Spleen (tissue), 11 donors: ENCODE data around the gene ENTR1. TPM values are rescaled to one million over a fixed set of nuclear protein-coding genes. Genes with fewer than 3 reads are reported as not detected.

Experiments
- DNase-seq: peaks from one replicate; pipeline ENCODE4 v3.0.0-alpha.2; 2020
- H3K27ac ChIP-seq, 8 donors: fragments of 200-600 bp; sonication (generic) in 7 of 8; 1 replicate in 4 of 8; 2 replicates in 4 of 8; pipeline versions ENCODE4 v1.5.0 to v1.8.0; 2016 to 2021; ENCODE audit warnings: inconsistent platforms in 4 of 8, mild to moderate bottlenecking in 4 of 8, moderate library complexity in 1 of 8
- H3K27me3 ChIP-seq, 7 donors: fragments of 200-600 bp; sonication (generic) in 6 of 7; replicated peaks in 1 of 7; 1 replicate in 4 of 7; 2 replicates in 3 of 7; pipeline versions ENCODE4 v1.5.0 to v1.8.0; 2016 to 2021; ENCODE audit warnings: inconsistent platforms in 3 of 7, mild to moderate bottlenecking in 1 of 7
- H3K36me3 ChIP-seq, 6 donors: fragments of 200-600 bp; sonication (generic) in 5 of 6; 1 replicate in 4 of 6; 2 replicates in 2 of 6; pipeline versions ENCODE4 v1.5.0 to v1.8.0; 2016 to 2021; ENCODE audit warnings: inconsistent platforms in 2 of 6
- H3K4me1 ChIP-seq, 6 donors: fragments of 200-600 bp; sonication (generic) in 5 of 6; 1 replicate in 3 of 6; 2 replicates in 3 of 6; pipeline versions ENCODE4 v1.5.0 to v1.8.0; 2016 to 2021; ENCODE audit warnings: inconsistent platforms in 3 of 6
- H3K4me3 ChIP-seq, 8 donors: fragments of 200-600 bp; sonication (generic) in 7 of 8; 1 replicate in 4 of 8; 2 replicates in 4 of 8; pipeline versions ENCODE4 v1.5.0 to v1.8.0; 2016 to 2021; ENCODE audit warnings: inconsistent platforms in 4 of 8, mild to moderate bottlenecking in 4 of 8, moderate library complexity in 2 of 8
- H3K9me3 ChIP-seq, 8 donors: fragments of 200-600 bp; sonication (generic) in 7 of 8; 1 replicate in 4 of 8; 2 replicates in 4 of 8; pipeline versions ENCODE4 v1.5.0 to v1.8.0; 2016 to 2021; ENCODE audit warnings: inconsistent platforms in 4 of 8
- CTCF ChIP-seq, 11 experiments: fragments of 200-600 bp in 7 of 11; fragments of 450-650 bp in 4 of 11; sonication (generic) in 4 of 11; IDR thresholded peaks in 8 of 11; conservative IDR thresholded peaks in 3 of 11; 1 replicate in 7 of 11; 2 replicates in 4 of 11; pipeline versions ENCODE4 v1.4.0 to v1.8.0; 2016 to 2021; ENCODE audit warnings: antibody characterized with exemption in 11 of 11, inconsistent platforms in 4 of 11, mild to moderate bottlenecking in 1 of 11
- POLR2A ChIP-seq, 3 donors: fragments of 450-650 bp; IDR thresholded peaks; one replicate each; pipeline ENCODE4 v1.5.1; 2017; ENCODE audit warnings: antibody characterized with exemption in 3 of 3, mild to moderate bottlenecking in 1 of 3
- POLR2AphosphoS5 ChIP-seq, 3 donors: sonication (generic); formaldehyde crosslinking; IDR thresholded peaks; one replicate each; pipeline ENCODE4 v1.5.1; 2017; ENCODE audit warnings: antibody characterized with exemption in 3 of 3
- WGBS, 5 donors: extraction: QIAGEN DNeasy Blood & Tissue Kit in 3 of 5; methylation state at CpG; one replicate each; pipeline versions ENCODE4 v1.1.5 to v1.1.7; 2013 to 2018; 5-methylcytosine and 5-hydroxymethylcytosine counted together
- intact Hi-C: fragments of 100-400 bp; cut with DNase I; formaldehyde crosslinking; loops from one replicate; pipeline ENCODE4 v1.15.0; 2023; ENCODE audit warnings: low total_unique reads
- polyA plus RNA-seq, 3 donors: library from polyadenylated mRNA; stranded (reverse); fragments of 200-250 nt; gene quantifications; one replicate each; pipeline ENCODE4 v1.2.1, GENCODE V29; 2013
- total RNA-seq, 7 donors: library from RNA; depleted of rRNA in 3 of 7; stranded (reverse); fragments of >200 nt in 3 of 7; fragmentation: NEBNext Ultra II Directional in 4 of 7; extraction: Animal tissue kit (Norgen Biotek cat#: 25700) in 4 of 7; gene quantifications; one replicate each; pipeline versions ENCODE4 v1.1.0 to v1.2.1, GENCODE V29; 2016 to 2021
- donor health status: healthy with polysubstance abuse.
- donor health status: DM: no; HTN: no; CAD: no; lungs with moderate emphysema.
- donor health status: DM: no; HTN: no; CAD: no.
- donor health status: Bipolar disorder and iron deficiency.
- donor health status: healthy.
- donor health status: DM: no; HTN: no; CAD: no.
- donor health status: DM: yes; HTN: yes; CAD: no.

Gene ENTR1
- total and polyA plus RNA-seq, 10 donors = 38.5 to 78.5 (median 61.0) TPM

DNA sequence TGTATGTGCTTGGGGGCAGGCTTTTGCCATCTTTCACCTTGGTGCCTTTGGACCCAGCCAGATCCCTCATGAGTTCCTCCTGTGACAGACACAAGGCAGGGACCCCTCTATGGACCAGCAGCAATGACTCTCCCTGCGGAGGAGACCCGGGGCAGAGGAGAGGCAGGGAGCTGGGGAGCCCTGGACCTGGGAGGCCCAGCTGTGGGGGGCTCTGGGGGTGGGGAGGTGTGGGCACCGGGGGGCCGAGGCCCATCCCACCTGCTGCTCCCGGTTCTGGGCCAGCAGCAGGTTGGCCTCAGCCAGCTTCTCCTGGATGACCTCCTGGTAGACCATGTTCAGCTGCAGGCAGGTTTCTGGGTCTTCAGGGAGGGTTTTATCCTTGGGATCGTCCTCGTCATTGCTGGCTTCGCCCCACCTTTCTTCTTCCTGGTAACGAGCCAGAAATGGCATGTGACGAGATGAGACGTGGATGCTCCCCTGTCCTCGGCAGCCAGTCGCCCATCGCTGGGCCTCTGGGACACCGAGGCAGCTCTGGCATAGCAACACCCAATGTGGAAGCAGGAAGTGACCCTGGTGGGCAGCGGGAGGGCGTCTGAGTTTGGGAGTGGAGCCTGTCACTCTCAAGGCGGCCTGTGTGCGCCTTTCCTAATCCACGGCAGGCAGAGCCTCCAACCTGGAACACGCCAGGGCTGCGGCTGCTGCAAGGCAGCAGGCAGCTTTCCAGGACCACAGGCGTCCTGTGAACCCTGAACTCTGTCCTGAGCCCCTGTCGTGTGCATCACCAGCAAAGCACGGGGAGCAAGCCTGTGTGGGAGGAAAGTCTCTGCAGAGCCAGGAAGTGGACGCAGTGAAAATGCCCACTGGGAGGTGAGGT is 14.8 kb downstream of the ENTR1 start:
- H3K27ac ChIP-seq = no peak overlapping the region
- peaks cover 13 to 29% (median 22%) of the 10 kb centered on the region in 6 donors for H3K4me1 ChIP-seq
- TF ChIP-seq POLR2A (IDR thresholded peaks at IDR 0.05) (no peak), POLR2AphosphoS5 (IDR thresholded peaks at IDR 0.05) (peak in 1 of 3 donors; percentile 22)
- H3K4me3 ChIP-seq = no peak overlapping the region
- no peaks in the 10 kb centered on the region for H3K27me3 ChIP-seq
- WGBS, 5 donors = 89 to 93% (median 90%) methylated on average over 21 to 26 of the region's 26 CpGs
- DNase-seq = no peak
- no peaks in the 10 kb centered on the region for H3K9me3 ChIP-seq
- intact Hi-C loops = no loop called here
- peaks cover 0 to 77% (median 66%) of the 10 kb centered on the region in 6 donors for H3K36me3 ChIP-seq

- intact Hi-C loops = no loop called here
- H3K36me3 ChIP-seq = peaks cover 0 to 83% (median 67%) of the 10 kb centered on the region in 6 donors
- H3K27me3 ChIP-seq = no peaks in the 10 kb centered on the region
- no peaks in the 10 kb centered on the region for H3K9me3 ChIP-seq
- H3K27ac ChIP-seq = no peak overlapping the region
- DNase-seq = no peak
- H3K4me1 ChIP-seq = peaks cover 10 to 23% (median 17%) of the 10 kb centered on the region in 6 donors
- 73 to 88% (median 85%) methylated on average over 5 to 13 of the region's 13 CpGs for WGBS, 5 donors
- TF ChIP-seq CTCF (IDR thresholded peaks at IDR 0.05 in 8 of 11, conservative IDR thresholded peaks at IDR 0.05 in 3 of 11) = no peak
- no peak for TF ChIP-seq POLR2A (IDR thresholded peaks at IDR 0.05)
- TF ChIP-seq POLR2AphosphoS5 (IDR thresholded peaks at IDR 0.05) = no peak
- no peak overlapping the region for H3K4me3 ChIP-seq
These were observed 15.4 kb downstream of the ENTR1 start for GRCh38 chr9:136395020-136395340.

DNA sequence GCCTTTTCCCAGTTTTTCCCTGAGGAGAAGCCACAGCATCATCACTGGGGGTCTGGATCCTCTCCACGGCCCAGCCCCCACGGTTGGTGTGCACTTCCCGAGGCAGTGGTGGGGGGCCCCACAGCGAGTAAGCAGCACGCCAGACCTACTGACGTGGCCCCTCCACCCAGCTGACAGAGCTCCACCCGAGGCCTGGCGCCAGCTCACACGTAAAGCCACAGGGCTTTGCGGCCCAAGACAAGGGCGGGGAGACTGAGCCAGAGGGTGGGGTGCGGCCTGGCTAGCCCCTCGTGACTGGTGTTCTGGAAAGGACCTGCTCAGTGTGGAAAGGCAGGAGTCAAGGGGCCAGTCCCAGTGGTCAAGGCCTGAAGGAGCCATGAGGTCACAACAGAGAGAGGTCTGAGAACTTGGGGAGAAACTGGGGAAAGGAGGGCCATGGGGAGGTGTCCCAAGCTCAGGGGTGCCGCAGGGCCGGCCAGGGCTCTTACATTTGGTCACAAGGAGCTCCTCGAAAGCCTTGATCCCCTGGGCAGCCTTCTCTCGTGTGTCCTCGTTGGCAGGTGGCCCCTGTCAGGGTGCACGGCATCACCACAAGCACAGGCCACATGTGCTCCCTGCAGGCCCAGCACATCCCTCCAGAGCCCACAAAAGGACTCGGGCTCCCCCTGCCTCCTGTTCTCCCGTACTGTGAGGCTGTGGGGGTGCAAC is 15.9 kb downstream of the ENTR1 start:
- H3K9me3 ChIP-seq = no peaks in the 10 kb centered on the region
- WGBS, 5 donors = 92 to 96% (median 94%) methylated on average over 12 to 21 of the region's 21 CpGs
- intact Hi-C loops = no loop called here
- H3K4me1 ChIP-seq = peaks cover 10 to 18% (median 14%) of the 10 kb centered on the region in 6 donors
- H3K27me3 ChIP-seq = no peaks in the 10 kb centered on the region
- H3K27ac ChIP-seq = no peak overlapping the region
- TF ChIP-seq CTCF (IDR thresholded peaks at IDR 0.05 in 8 of 11, conservative IDR thresholded peaks at IDR 0.05 in 3 of 11) = no peak
- TF ChIP-seq POLR2AphosphoS5 (IDR thresholded peaks at IDR 0.05) = peak in 1 of 3 donors; percentile 14
- no peak for TF ChIP-seq POLR2A (IDR thresholded peaks at IDR 0.05)
- H3K36me3 ChIP-seq = peaks cover 0 to 88% (median 73%) of the 10 kb centered on the region in 6 donors
- no peak for DNase-seq
- no peak overlapping the region for H3K4me3 ChIP-seq

DNA sequence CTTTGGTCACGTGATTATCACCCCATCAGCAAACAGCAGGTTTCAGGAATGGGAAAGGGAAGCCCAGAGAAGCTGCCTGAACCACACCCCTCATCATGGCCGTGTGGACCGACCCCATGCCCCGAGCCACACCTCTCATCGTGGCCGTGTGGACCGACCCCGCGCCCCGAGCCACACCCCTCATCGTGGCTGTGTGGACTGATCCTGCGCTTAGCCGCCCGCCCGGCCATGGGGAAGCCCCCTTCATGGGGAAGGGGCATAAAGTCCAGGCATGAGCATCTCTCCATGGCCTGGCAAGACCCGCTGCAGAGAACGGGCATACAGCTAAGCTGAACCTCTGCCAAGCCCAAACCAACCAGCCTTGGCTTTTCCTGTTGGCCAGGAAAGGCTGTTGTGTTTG is 16.9 kb downstream of the ENTR1 start:
- intact Hi-C loops = no loop called here
- H3K4me1 ChIP-seq = peaks cover 1 to 9% (median 4%) of the 10 kb centered on the region in 6 donors
- H3K4me3 ChIP-seq = no peak overlapping the region
- no peak for DNase-seq
- H3K36me3 ChIP-seq = peaks cover 0 to 98% (median 82%) of the 10 kb centered on the region in 6 donors
- WGBS, 5 donors = 82 to 89% (median 86%) methylated on average over 17 of the region's 17 CpGs
- TF ChIP-seq CTCF (IDR thresholded peaks at IDR 0.05 in 8 of 11, conservative IDR thresholded peaks at IDR 0.05 in 3 of 11) (no peak), POLR2AphosphoS5 (IDR thresholded peaks at IDR 0.05) (peak in 1 of 3 donors; percentile 25)
- H3K9me3 ChIP-seq = no peaks in the 10 kb centered on the region
- H3K27me3 ChIP-seq = no peaks in the 10 kb centered on the region
- H3K27ac ChIP-seq = no peak overlapping the region
